HG02571 (cell line): ENCODE data around the gene FABP1.

Experiments used
- ATAC-seq: cut with Tn5 transposase; IDR thresholded peaks from one replicate; pipeline ENCODE4 v1.9.1; 2021; ENCODE audit warnings: mild to moderate bottlenecking, moderate library complexity; ENCODE audit not compliant: unreplicated experiment

The FABP1 gene

DNA sequence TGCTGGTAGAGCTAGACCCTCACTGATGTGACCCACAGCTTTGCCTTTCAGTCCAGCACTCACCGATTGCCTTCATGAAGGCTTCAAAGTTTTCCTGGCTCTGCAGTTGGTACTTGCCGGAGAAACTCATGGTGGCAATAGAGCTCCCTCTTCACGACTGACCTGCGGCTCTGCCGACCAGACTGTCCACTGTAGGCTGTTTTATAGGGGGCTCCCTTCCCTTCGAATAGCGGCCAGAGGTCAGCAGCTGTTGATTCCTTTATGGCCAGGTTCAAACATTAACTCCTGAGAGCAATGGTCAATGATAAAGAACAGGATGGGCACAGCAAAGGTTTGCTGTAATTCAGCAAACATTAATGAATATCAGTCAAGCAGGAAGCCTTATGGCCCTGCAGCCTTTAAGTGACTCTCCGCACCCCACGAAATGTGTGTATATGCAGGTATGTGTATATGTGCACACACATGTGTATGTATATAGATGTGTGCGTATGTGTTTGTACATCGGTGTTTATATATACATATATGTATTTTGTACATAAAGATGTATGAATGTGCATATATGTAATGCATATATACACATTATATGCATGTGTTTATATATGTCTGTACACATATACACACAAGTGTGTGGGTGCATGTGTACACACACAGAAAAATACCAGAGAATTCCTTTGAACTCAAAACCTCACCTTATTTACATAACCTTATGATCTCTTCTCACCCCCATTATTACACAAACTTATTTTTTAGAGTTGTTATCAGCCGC is at the start of gene FABP1:
Gene FABP1 (minus strand): TSS at position 175 of the 766 bp plus-strand sequence. CDS start 45 bp downstream, at position 130.
- no peak for ATAC-seq

DNA sequence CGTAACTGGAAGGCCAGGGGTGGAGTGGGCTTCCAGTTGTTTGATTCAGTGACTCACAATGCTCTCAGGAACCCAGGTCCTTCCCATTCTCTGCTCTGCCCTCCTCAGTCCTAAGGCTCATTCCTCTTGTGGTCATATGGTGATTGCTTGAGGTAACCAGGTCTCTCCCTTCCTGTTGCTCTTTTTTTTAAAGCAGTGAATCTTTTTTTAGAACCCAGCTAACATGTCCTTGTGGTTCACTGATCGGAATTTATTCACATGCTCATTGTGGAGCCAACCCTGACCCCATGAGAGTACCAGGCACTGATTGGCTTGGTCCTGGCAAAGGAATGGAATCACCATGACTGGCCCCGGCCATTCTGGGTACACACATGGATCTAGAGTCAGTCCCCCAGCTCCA is 49.7 kb upstream of the FABP1 start:
- no peak for ATAC-seq

- no peak for ATAC-seq
These were observed 48.6 kb upstream of the FABP1 start for GRCh38 chr2:88176352-88176984.

GRCh38 chr2:88172882-88173281 is 45.0 kb upstream of the FABP1 start:
- ATAC-seq = no peak

GRCh38 chr2:88171966-88172365 is 44.1 kb upstream of the FABP1 start:
- ATAC-seq = no peak

DNA sequence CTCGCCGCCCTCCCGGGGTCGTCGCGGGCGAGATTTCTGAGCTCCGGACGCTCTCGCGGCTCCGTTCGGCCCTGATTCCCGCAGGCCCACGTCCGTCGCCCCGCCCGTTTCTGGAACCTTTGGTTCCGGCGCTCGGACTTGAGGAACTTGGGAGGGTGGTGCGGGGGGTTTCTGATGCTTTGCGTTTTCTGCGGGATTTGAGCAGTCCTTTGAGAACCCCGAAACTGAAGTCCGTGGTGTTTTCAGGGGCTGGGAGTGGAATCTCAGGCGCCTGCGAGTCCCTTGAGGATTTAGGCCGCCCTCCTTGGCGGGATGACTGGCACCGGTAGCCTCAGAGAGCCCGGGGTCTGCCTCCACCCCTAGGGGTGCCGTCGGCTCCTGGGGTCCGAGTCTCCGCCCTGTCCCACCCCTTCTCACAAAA is 42.6 kb upstream of the FABP1 start:
- ATAC-seq = no peak

GRCh38 chr2:88168386-88168785 is 40.5 kb upstream of the FABP1 start:
- ATAC-seq = no peak

DNA sequence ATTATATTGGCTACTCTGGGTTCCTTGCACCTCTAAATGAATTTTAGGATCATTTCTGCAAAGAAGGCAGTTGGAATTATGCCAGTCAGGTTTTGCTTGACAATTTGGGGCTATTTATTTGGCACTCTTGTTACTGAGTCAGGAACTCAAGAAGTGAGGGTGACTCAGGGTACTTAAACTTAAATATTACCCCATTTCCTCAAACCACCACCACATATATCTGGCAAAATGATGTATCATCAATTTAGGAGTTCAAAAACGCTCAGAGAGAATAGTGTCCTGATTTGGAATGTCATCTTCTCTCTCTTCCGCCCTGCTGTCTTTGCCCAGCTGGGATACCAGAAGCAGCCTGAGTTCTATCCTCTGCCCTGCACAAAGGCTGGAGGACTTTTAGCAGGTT is 39.9 kb upstream of the FABP1 start:
- no peak for ATAC-seq

DNA sequence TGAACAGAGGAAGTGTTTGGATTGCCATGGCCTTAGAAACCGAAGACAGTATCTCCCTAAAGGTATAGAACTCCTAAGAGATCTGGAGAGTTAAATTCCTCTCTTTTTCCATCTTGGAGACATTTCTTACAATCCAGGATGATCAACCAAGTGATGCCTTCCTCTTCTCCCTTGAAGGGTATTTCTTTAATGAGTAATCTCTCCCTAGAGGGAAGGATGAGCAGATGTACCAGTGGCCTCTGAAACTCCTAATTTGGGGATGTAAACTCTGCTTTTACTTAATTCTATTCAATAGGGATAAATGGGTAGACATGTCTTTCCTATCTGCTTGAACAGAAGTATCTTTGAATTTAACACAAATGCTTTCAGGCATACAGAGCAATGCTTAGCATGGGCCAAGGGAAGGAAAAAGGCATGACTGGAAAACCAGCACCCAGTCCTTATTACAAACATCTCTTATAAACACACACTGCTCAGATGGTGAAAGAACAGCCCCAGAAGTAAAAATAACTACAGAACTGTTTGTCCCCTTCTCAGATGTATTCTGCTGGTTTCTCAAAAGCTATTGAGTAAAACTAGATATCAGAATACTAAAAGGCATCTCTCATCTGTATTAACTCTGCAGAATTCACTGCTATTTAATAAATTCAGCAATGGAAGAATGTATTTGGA is 37.6 kb upstream of the FABP1 start:
- ATAC-seq = no peak

DNA sequence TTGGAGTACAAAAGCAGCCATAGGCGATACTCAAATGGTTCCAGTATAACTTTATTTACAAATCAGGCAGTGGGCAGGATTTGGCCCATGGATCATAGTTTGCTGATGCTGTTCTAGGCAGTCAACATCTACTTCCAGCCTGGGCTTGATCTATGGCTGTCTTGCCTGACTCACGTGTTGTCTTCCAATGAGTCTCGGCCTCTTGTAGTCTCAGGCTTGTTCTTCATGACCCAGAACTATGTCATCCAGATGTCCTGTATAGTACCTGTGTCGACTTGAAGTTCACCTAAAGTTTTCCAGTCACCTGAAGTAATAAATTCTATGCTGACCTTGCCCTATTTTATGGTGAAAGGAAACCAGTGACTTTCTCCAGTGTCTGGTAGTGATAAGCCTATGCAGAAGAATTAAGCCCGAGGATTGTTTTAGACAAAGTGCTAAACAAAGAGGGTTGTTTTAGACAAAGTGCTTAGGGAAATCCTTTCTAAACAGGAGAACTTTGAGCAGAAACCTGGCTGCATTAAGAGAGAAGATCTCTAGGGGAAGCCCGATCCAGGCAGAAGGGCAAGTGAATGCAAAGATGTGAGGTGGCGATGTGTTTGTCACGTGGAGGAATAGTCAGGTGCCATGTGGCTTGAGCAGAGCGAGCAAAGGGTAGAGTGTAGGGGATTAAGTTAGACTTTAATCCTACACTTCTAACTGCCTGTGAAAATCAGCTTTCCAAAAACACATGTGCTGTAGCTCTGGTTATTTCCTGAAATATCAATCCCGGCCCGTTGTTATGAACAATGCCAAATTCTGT is 33.8 kb upstream of the FABP1 start:
- no peak for ATAC-seq

DNA sequence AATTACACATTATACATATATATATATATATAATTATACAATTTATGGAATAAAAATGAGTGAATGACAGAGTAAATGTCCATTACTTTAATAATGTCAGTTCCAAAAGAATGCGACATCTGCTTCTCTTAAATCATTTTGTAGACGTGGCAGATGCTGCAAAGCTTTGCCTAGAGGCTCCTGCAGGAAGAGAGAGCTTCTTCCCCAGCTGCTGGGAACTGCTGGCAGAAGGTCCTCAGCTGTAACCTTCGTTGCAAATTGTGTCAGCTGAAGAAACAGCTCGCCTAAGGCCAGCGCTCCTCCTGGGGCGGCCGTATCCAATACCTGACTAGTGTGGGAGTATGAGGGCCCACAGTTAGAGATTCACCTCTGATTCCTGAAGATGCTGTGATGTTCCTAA is 32.7 kb upstream of the FABP1 start:
- no peak for ATAC-seq

DNA sequence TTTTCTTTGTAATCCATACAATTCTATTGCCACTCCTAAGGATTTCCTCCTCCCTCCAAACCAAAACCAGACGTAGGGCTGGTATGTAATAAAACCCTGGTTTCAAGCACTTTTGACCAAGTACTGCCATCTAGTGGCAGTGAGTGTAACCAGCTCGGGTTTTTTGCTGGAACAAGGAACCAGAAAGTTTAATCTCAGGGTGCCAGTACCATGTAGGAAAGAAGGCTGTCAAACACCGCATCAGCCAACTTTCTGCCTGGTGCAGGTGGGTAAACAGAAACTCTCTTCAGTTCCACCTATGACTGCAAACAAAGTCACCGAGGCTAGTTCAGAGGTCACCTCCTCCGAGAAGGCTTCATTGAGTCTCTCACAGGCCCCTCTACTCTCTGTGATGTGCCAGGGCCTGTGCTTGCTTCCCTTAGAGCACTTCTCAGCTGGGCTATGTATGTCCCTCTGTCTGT is 32.1 kb upstream of the FABP1 start:
- ATAC-seq = no peak

GRCh38 chr2:88159481-88159880 is 31.6 kb upstream of the FABP1 start:
- no peak for ATAC-seq

DNA sequence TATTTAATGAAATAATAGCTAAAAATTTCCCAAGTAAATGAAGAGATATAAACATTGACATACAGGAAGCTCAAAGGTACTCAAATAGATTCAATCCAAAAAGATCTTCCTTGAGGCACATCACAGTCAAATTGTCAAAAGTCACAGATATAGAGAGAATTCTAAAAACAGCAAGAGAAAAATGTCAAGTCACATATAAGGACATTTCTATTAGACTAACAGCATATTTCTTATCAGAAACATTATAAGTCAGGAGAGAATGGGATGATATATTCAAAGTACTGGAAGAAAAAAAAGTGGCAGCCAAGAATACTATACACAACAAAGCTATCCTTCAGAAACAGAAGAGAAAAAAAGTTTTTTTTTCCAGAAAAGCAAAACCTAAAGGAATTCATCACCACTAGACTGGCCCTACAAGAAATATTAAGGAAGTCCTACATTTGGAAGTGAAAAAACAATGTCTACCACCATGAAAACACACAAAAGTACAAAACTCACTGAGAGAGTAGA is 21.1 kb upstream of the FABP1 start:
- ATAC-seq = no peak

DNA sequence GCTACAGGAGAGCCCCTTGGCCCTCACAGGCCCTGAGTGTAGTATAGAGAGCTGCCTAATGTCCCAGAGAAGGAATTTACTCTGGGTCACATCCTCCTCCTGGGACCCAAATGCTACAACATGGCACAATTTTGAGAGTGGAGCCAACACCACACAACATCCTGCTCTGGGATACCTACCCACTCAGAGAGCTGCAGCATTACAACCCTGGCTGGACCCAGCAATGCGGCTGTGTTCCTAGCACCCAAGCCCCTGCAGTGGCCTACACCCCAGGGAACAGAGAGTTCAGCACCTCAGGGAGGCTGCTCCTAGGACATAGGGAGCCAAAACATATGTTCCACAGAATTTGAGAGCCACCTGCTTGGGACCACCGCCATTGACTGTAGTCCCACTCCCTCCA is 19.3 kb upstream of the FABP1 start:
- no peak for ATAC-seq

DNA sequence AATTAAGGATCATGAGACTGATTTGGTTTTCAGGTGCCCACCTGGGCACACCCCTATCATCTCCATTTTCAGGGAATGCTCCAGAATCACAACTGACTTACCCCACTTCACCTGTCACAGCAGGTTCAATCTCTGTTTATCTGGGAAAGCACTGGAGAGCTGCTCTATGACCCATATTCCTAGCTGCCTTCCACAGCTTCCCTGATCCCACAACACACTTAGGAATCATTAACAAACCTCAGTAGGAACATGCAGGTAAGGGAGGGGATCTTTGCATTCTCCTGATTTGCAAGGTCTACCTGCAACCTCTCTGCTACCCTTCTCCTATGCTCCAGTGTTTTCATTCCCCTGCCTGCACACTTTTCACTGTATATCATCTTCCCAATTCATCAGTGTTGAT is 18.7 kb upstream of the FABP1 start:
- ATAC-seq = no peak

- ATAC-seq = no peak
These were observed 17.1 kb upstream of the FABP1 start for GRCh38 chr2:88144914-88145497.

- no peak for ATAC-seq
These were observed 16.4 kb upstream of the FABP1 start for GRCh38 chr2:88144271-88144670.

GRCh38 chr2:88141952-88142351 is 14.1 kb upstream of the FABP1 start:
- no peak for ATAC-seq

DNA sequence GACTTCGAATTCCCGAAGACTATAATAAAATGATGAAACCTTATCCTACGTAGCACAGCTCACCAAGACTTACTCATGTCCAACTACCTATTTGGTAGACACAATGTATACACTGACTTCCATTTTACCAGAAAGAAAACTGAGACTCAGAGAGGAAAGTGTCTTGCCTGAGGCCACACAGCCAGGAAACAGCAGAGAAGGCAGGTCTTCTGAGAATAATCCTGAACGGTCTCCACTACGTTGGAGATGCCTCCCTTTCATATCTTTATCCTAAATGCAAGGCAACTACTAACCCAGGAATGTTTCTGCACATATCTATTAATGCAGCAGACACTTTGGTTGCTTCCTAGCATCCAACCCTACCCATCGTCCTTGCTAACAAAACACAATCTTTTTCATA is 11.9 kb upstream of the FABP1 start:
- no peak for ATAC-seq
